HCT116 (cell line): ENCODE data around the gene SH2D3C.

ENCODE experiments used
- ATF3 ChIP-seq: IDR thresholded peaks from 2 replicates; pipeline ENCODE4 v1.6.1; 2012
- CTCF ChIP-seq, 3 experiments: fragments of 200-600 bp in 1 of 3; sonication (generic) in 1 of 3; IDR thresholded peaks in 2 of 3; conservative IDR thresholded peaks in 1 of 3; 2 replicates each; pipeline ENCODE4 v1.5.1; 2012 to 2017; ENCODE audit warnings: low read depth in 2 of 3, low read length in 2 of 3, antibody characterized with exemption in 1 of 3, borderline replicate concordance in 1 of 3, control low read depth in 1 of 3, mild to moderate bottlenecking in 1 of 3, mixed read lengths in 1 of 3, mixed run types in 1 of 3, moderate library complexity in 1 of 3; ENCODE audit not compliant: insufficient read depth in 1 of 3
- ELF1 ChIP-seq: IDR thresholded peaks from 2 replicates; pipeline ENCODE4 v1.6.1; 2012; ENCODE audit warnings: low read depth, borderline replicate concordance
- JUND ChIP-seq: IDR thresholded peaks from 2 replicates; pipeline ENCODE4 v1.6.1; 2012
- MAX ChIP-seq: IDR thresholded peaks from 2 replicates; pipeline ENCODE4 v1.6.1; 2012
- POLR2AphosphoS5 ChIP-seq: IDR thresholded peaks from 2 replicates; pipeline ENCODE4 v1.6.1; 2011; ENCODE audit warnings: mild to moderate bottlenecking, low read depth, low read length, moderate library complexity
- ZFX ChIP-seq: fragments of 450-650 bp; IDR thresholded peaks from 2 replicates; pipeline ENCODE4 v1.6.1; 2017
- ZNF274 ChIP-seq: fragments of 200-500 bp; sonication (Bioruptor generic); IDR thresholded peaks from 2 replicates; pipeline ENCODE4 v1.6.1; 2014; ENCODE audit warnings: mild to moderate bottlenecking, low read depth, low read length, inconsistent platforms

GRCh38 chr9:127793093-127793708 lies 14.7 kb upstream of the SH2D3C start:
- TF ChIP-seq ATF3 = no peak
- no peak for TF ChIP-seq ZNF274
- TF ChIP-seq ELF1 = no peak
- TF ChIP-seq POLR2AphosphoS5 = peak; percentile 24; the same call in 1 of the 2 replicates
- TF ChIP-seq CTCF (IDR thresholded peaks at IDR 0.05 in 2 of 3, conservative IDR thresholded peaks at IDR 0.05 in 1 of 3; ENCODE audit: borderline replicate concordance in 1 of 3, insufficient read depth in 1 of 3, low read depth in 2 of 3, low read length in 2 of 3) = no peak
- TF ChIP-seq JUND = no peak
- no peak for TF ChIP-seq ZFX
- TF ChIP-seq MAX = no peak
